Activated naive CD4-positive, alpha-beta T cell treated with Interleukin-2 at 50 U/mL for 16 hours (primary cell): ENCODE measurements around the gene GHDC.
"Not testable (repeated sequence)": the region's sequence is repeated elsewhere in the genome, so short reads cannot be mapped to it uniquely, and the experiment has no call there.

Source experiments
- DNase-seq: peaks from one replicate; pipeline ENCODE4 v3.0.0-alpha.2; 2020

Gene GHDC

GRCh38 chr17:42202159-42202558 lies 7.9 kb upstream of the GHDC start:
- DNase-seq: no peak

- no peak for DNase-seq
Observed at GRCh38 chr17:42201458-42201772, 7.1 kb upstream of the GHDC start.

- DNase-seq: no peak
Observed at GRCh38 chr17:42200706-42201457, 6.6 kb upstream of the GHDC start.

GRCh38 chr17:42199416-42200011 lies 5.2 kb upstream of the GHDC start:
- no peak for DNase-seq

- no peak for DNase-seq
Observed at GRCh38 chr17:42198897-42199296, 4.6 kb upstream of the GHDC start.

GRCh38 chr17:42197564-42198156 lies 3.4 kb upstream of the GHDC start:
- DNase-seq: no peak

- DNase-seq: no peak
Observed at GRCh38 chr17:42193216-42193968, 902 bp downstream of the GHDC start.

- no peak for DNase-seq
Observed at GRCh38 chr17:42192189-42193126, 1.8 kb downstream of the GHDC start.

GRCh38 chr17:42191275-42191608 lies 3.1 kb downstream of the GHDC start:
- DNase-seq: no peak

- no peak for DNase-seq
Observed at GRCh38 chr17:42190491-42191274, 3.6 kb downstream of the GHDC start.

GRCh38 chr17:42189651-42189965 lies 4.7 kb downstream of the GHDC start:
- no peak for DNase-seq

- no peak for DNase-seq
Observed at GRCh38 chr17:42188749-42189650, 5.3 kb downstream of the GHDC start.

GRCh38 chr17:42187833-42188232 lies 6.5 kb downstream of the GHDC start:
- DNase-seq: no peak

GRCh38 chr17:42186191-42186590 lies 8.1 kb downstream of the GHDC start:
- not testable (repeated sequence) for DNase-seq

- no peak for DNase-seq
Observed at GRCh38 chr17:42185621-42185930, 8.7 kb downstream of the GHDC start.

- no peak for DNase-seq
Observed at GRCh38 chr17:42184713-42185620, 9.3 kb downstream of the GHDC start, which contains the start of gene HCRT. Gene HCRT, minus strand, starts transcription at chr17:42185452. Its CDS starts 87 bp downstream, at chr17:42185365.

- DNase-seq: peak; percentile 80
Observed at GRCh38 chr17:42183741-42184711, 10.3 kb downstream of the GHDC start.

- DNase-seq: no peak
Observed at GRCh38 chr17:42182927-42183734, 11.2 kb downstream of the GHDC start.
